Measurements from ENCODE around the gene SLC7A5.
A peak's percentile ranks its signal among the peaks of the same experiment; 100 is the strongest.
"Not testable (repeated sequence)": the region's sequence is repeated elsewhere in the genome, so short reads cannot be mapped to it uniquely, and the experiment has no call there.

Gene SLC7A5

GRCh38 chr16:87874639-87875427, 5.5 kb upstream of the SLC7A5 start:
- TF ChIP-seq ZNF266 (tag by site-specific recombination; IDR thresholded peaks at IDR 0.05; ENCODE audit: low read depth), result no peak
- TF ChIP-seq EGR2 (tag by site-specific recombination; IDR thresholded peaks at IDR 0.05; ENCODE audit: low read depth), result 0 out of 2 replicates have a peak, but pooled peaks have one; percentile 17
- no peak for TF ChIP-seq ZNF121 (tag by site-specific recombination; IDR thresholded peaks at IDR 0.05)
- TF ChIP-seq ZFHX2 (tag by site-specific recombination; conservative IDR thresholded peaks at IDR 0.05), result peak; percentile 28; the same call in 1 of the 2 replicates
- TF ChIP-seq ZNF571 (tag by site-specific recombination; IDR thresholded peaks at IDR 0.05), result no peak
- TF ChIP-seq ZNF221 (tag by site-specific recombination; IDR thresholded peaks at IDR 0.05; ENCODE audit: borderline replicate concordance), result no peak
- Histone ChIP-seq H3K27ac (ENCODE audit: extremely low read depth, low read depth, low read length) (no peak overlapping the region), H3K4me3 (ENCODE audit: low read depth, low read length) (no peak overlapping the region), H3K36me3 (ENCODE audit: control insufficient read depth in 2 of 2, insufficient read depth in 1 of 2, low read length in 2 of 2) (no peaks in the 10 kb centered on the region), H3K9me3 (ENCODE audit: control insufficient read depth, insufficient read depth, low read depth, low read length) (no peaks in the 10 kb centered on the region), H3K4me1 (ENCODE audit: control insufficient read depth, insufficient read depth, low read length) (no peaks in the 10 kb centered on the region)
- CTCF ChIA-PET, result interaction anchor here (0.6 to 4.1 kb wide), 8 partner anchors 17 to 308 kb away, joined by 3 to 45 read pairs (median 4); no protein-coding TSS in a partner anchor
- POLR2A ChIA-PET, result interaction anchor here (0.7 kb wide), 2 partner anchors 31 to 89 kb away, joined by 3 to 5 read pairs; no protein-coding TSS in a partner anchor

- H3K4me1 ChIP-seq (ENCODE audit: control insufficient read depth, insufficient read depth, low read length), result not testable (repeated sequence)
These were observed 1.3 kb upstream of the SLC7A5 start for GRCh38 chr16:87870418-87871291.

GRCh38 chr16:87869879-87870417, 641 bp upstream of the SLC7A5 start:
- ChIA-PET POLR2A (interaction anchor here (0.6 to 4.2 kb wide), 10 partner anchors 9 to 90 kb away, joined by 3 to 55 read pairs (median 6); no protein-coding TSS in a partner anchor), CTCF (interaction anchor here (0.6 to 5.8 kb wide), 5 partner anchors 20 to 444 kb away, joined by 3 to 173 read pairs (median 11); no protein-coding TSS in a partner anchor)
- not testable (repeated sequence) for H3K36me3 ChIP-seq (ENCODE audit: control insufficient read depth in 2 of 2, insufficient read depth in 1 of 2, low read length in 2 of 2); H3K9me3 ChIP-seq (ENCODE audit: control insufficient read depth, insufficient read depth, low read depth, low read length); H3K4me1 ChIP-seq (ENCODE audit: control insufficient read depth, insufficient read depth, low read length); H3K4me3 ChIP-seq (ENCODE audit: low read depth, low read length); H3K27ac ChIP-seq (ENCODE audit: extremely low read depth, low read depth, low read length)

More at GRCh38 chr16:87870418-87871291, 1.3 kb upstream of the SLC7A5 start:
- not testable (repeated sequence) for H3K4me3 ChIP-seq (ENCODE audit: low read depth, low read length); H3K27ac ChIP-seq (ENCODE audit: extremely low read depth, low read depth, low read length); H3K9me3 ChIP-seq (ENCODE audit: control insufficient read depth, insufficient read depth, low read depth, low read length); H3K36me3 ChIP-seq (ENCODE audit: control insufficient read depth in 2 of 2, insufficient read depth in 1 of 2, low read length in 2 of 2)
- ChIA-PET CTCF (interaction anchor here (0.6 to 5.8 kb wide), 34 partner anchors 10 to 284 kb away, joined by 3 to 173 read pairs (median 4); partner anchors contain the start of gene KLHDC4), POLR2A (interaction anchor here (0.9 to 4.2 kb wide), 7 partner anchors 10 to 91 kb away, joined by 3 to 55 read pairs (median 9); no protein-coding TSS in a partner anchor)
- TF ChIP-seq ZFHX2 (tag by site-specific recombination; conservative IDR thresholded peaks at IDR 0.05) (0 out of 2 replicates have a peak, but pooled peaks have one; percentile 15), ZIC2 (tag by site-specific recombination; IDR thresholded peaks at IDR 0.05) (peak; percentile 80), HOXD13 (CRISPR knock-in tag; IDR thresholded peaks at IDR 0.05; ENCODE audit: borderline replicate concordance) (peak; percentile 52; the same call in 1 of the 2 replicates)

- ChIA-PET POLR2A (interaction anchor here (0.7 to 1.8 kb wide), 12 partner anchors 12 to 484 kb away, joined by 3 to 13 read pairs (median 4); partner anchors contain the start of genes FBXO31 and KLHDC4), CTCF (interaction anchor here (0.5 to 5.8 kb wide), 7 partner anchors 18 to 261 kb away, joined by 3 to 173 read pairs (median 4); no protein-coding TSS in a partner anchor)
- H3K9me3 ChIP-seq (ENCODE audit: control insufficient read depth, insufficient read depth, low read depth, low read length); H3K36me3 ChIP-seq (ENCODE audit: control insufficient read depth in 2 of 2, insufficient read depth in 1 of 2, low read length in 2 of 2); H3K4me1 ChIP-seq (ENCODE audit: control insufficient read depth, insufficient read depth, low read length): not testable (repeated sequence)
- Histone ChIP-seq H3K4me3 (ENCODE audit: low read depth, low read length) (peak overlapping the region; percentile 51), H3K27ac (ENCODE audit: extremely low read depth, low read depth, low read length) (peak overlapping the region; percentile 7; the same call in 1 of the 2 replicates)
- TF ChIP-seq ZNF362 (tag by site-specific recombination; IDR thresholded peaks at IDR 0.05) (0 out of 2 replicates have a peak, but pooled peaks have one; percentile 14), ZBTB48 (tag by site-specific recombination; IDR thresholded peaks at IDR 0.05) (0 out of 2 replicates have a peak, but pooled peaks have one; percentile 25), ZNF341 (tag by site-specific recombination; IDR thresholded peaks at IDR 0.05; ENCODE audit: low read depth) (0 out of 2 replicates have a peak, but pooled peaks have one; percentile 11), GLIS1 (tag by site-specific recombination; IDR thresholded peaks at IDR 0.05) (peak; percentile 43), SP7 (tag by site-specific recombination; IDR thresholded peaks at IDR 0.05) (0 out of 2 replicates have a peak, but pooled peaks have one; percentile 27)
These were observed 865 bp downstream of the SLC7A5 start for GRCh38 chr16:87868254-87869029.

GRCh38 chr16:87865902-87866555, 3.3 kb downstream of the SLC7A5 start:
- H3K27ac ChIP-seq (ENCODE audit: extremely low read depth, low read depth, low read length), result not testable (repeated sequence)

More at GRCh38 chr16:87865902-87866555, 3.3 kb downstream of the SLC7A5 start:
- ChIA-PET POLR2A (interaction anchor here (1.0 to 1.1 kb wide), 2 partner anchors 10 to 14 kb away, joined by 3 to 6 read pairs; no protein-coding TSS in a partner anchor), CTCF (interaction anchor here (0.7 to 3.8 kb wide), 3 partner anchors 16 to 87 kb away, joined by 4 to 24 read pairs (median 6); no protein-coding TSS in a partner anchor)
- H3K4me1 ChIP-seq (ENCODE audit: control insufficient read depth, insufficient read depth, low read length); H3K36me3 ChIP-seq (ENCODE audit: control insufficient read depth in 2 of 2, insufficient read depth in 1 of 2, low read length in 2 of 2); H3K9me3 ChIP-seq (ENCODE audit: control insufficient read depth, insufficient read depth, low read depth, low read length); H3K4me3 ChIP-seq (ENCODE audit: low read depth, low read length): not testable (repeated sequence)
